K562 (cell line): ENCODE data around the gene ANTKMT. TPM values are rescaled to one million over a fixed set of nuclear protein-coding genes. Genes with fewer than 3 reads are reported as not detected.

Source experiments
- BRF2 ChIP-seq: IDR thresholded peaks from 3 replicates; pipeline ENCODE4 v1.6.1; 2011; ENCODE audit warnings: borderline replicate concordance, mild to moderate bottlenecking; ENCODE audit not compliant: insufficient read length, insufficient read depth
- ERF ChIP-seq: fragments of 450-650 bp; formaldehyde crosslinking; IDR thresholded peaks from 2 replicates; pipeline ENCODE4 v1.4.0; 2020; ENCODE audit warnings: mild to moderate bottlenecking, mixed read lengths
- GATA2 ChIP-seq: sonication (generic); formaldehyde crosslinking; IDR thresholded peaks from 2 replicates; pipeline ENCODE4 v1.4.0; 2020; ENCODE audit warnings: mild to moderate bottlenecking, missing genetic modification reagents
- ID3 ChIP-seq, 2 experiments: fragments of 250-450 bp in 1 of 2; fragments of 450-650 bp in 1 of 2; sonication (Bioruptor Pico) in 1 of 2; IDR thresholded peaks; 2 replicates each; pipeline versions ENCODE4 v1.6.1 to v1.8.0; 2016 to 2021; ENCODE audit warnings: mild to moderate bottlenecking in 2 of 2, moderate library complexity in 2 of 2, missing compliant biosample characterization in 1 of 2, missing genetic modification characterization in 1 of 2
- MITF ChIP-seq: IDR thresholded peaks from 2 replicates; pipeline ENCODE4 v1.6.1; 2014; ENCODE audit warnings: antibody characterized with exemption
- SETDB1 ChIP-seq: IDR thresholded peaks from one replicate; pipeline ENCODE4 v1.6.1; 2012; ENCODE audit warnings: low read length, control low read depth, inconsistent platforms
- ZSCAN32 ChIP-seq: fragments of 450-650 bp; formaldehyde crosslinking; IDR thresholded peaks from 2 replicates; pipeline ENCODE4 v1.4.0; 2020; ENCODE audit warnings: mild to moderate bottlenecking, moderate library complexity
- polyA plus RNA-seq, 8 experiments: library from polyadenylated mRNA; depleted of rRNA in 4 of 8; stranded (reverse) in 5 of 8; unstranded in 3 of 8; fragments of >200 nt; fragmentation: Nextera tagmentation in 2 of 8; fragmentation: Illumina TruSeq in 1 of 8; extraction: Ambion mirVana in 2 of 8; extraction: Trizol in 1 of 8; gene quantifications; 2 replicates each; pipeline versions ENCODE4 v1.2.1 to v1.2.3, GENCODE V29; 2011 to 2014; ENCODE audit warnings: inconsistent platforms in 1 of 8, missing spikeins in 1 of 8
- total RNA-seq, 7 experiments: library from RNA; depleted of rRNA in 6 of 7; stranded (reverse); fragments of >200 nt in 6 of 7; fragmentation: Illumina TruSeq in 2 of 7; extraction: Trizol in 2 of 7; gene quantifications; 2 replicates each; pipeline versions ENCODE4 v1.2.1 to v1.2.3, GENCODE V29; 2011 to 2021; ENCODE audit warnings: low replicate concordance in 1 of 7

ANTKMT gene
- total and polyA plus RNA-seq, 9 of the 15 experiments (the other 6 are each of a cell fraction or from before 2014, with no cell fraction given) = 0.58 to 217 (median 19.1) TPM

GRCh38 chr16:695355-696089 lies 25.4 kb upstream of the ANTKMT start (continued):
- TF ChIP-seq BRF2 (no peak), ERF (CRISPR knock-in tag) (no peak), MITF (no peak), ID3 (CRISPR knock-in tag; IDR thresholded peaks at IDR 0.05) (no peak), ID3 (tag; IDR thresholded peaks at IDR 0.05) (peak; percentile 80; the same call in 1 of the 2 replicates), GATA2 (CRISPR knock-in tag) (no peak), ZSCAN32 (CRISPR knock-in tag) (no peak), SETDB1 (no peak)
